Astrocyte (in vitro differentiated cells and primary cell): Measurements from ENCODE around the gene ZNF444.

Experiments
- EZH2 ChIP-seq: IDR thresholded peaks from 2 replicates; pipeline ENCODE4 v1.6.1; 2012; ENCODE audit warnings: mild to moderate bottlenecking, low read length, inconsistent platforms; ENCODE audit not compliant: insufficient read depth
- TF ChIP-seq, protein P1 (sequence below): IDR thresholded peaks from 2 replicates; pipeline ENCODE4 v1.5.1; 2011; ENCODE audit warnings: low read depth, mild to moderate bottlenecking, inconsistent platforms, low read length, moderate library complexity; ENCODE audit not compliant: insufficient read depth

DNA sequence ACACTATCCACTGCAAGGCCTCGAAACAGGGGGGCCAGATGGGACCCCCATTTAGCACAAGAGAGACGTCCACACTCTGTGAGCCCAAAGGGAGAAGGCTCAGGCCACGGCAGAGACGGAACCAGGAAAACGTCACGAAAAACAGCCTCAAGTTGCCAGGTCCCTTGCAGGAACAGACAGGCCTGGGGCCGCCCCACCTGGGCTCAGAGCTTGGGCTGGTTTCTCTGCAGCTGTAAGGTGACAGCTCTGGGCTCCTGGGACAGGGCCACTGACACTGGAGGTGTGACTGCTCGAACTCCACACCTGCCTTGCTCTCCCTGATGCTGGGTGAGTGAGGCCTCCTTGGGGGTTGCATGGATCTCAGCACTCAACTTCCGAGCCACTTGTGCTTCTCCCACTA is 23.2 kb upstream of the ZNF444 start:
- TF ChIP-seq, protein P1, sequence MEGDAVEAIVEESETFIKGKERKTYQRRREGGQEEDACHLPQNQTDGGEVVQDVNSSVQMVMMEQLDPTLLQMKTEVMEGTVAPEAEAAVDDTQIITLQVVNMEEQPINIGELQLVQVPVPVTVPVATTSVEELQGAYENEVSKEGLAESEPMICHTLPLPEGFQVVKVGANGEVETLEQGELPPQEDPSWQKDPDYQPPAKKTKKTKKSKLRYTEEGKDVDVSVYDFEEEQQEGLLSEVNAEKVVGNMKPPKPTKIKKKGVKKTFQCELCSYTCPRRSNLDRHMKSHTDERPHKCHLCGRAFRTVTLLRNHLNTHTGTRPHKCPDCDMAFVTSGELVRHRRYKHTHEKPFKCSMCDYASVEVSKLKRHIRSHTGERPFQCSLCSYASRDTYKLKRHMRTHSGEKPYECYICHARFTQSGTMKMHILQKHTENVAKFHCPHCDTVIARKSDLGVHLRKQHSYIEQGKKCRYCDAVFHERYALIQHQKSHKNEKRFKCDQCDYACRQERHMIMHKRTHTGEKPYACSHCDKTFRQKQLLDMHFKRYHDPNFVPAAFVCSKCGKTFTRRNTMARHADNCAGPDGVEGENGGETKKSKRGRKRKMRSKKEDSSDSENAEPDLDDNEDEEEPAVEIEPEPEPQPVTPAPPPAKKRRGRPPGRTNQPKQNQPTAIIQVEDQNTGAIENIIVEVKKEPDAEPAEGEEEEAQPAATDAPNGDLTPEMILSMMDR, result no peak
- no peak for TF ChIP-seq EZH2
